Measurements from ENCODE around the gene HES3.

HES3 gene

GRCh38 chr1:6262555-6263420, 18.8 kb downstream of the HES3 start:
- no peak for DNase-seq (ENCODE audit: low read depth, low spot score)

DNA sequence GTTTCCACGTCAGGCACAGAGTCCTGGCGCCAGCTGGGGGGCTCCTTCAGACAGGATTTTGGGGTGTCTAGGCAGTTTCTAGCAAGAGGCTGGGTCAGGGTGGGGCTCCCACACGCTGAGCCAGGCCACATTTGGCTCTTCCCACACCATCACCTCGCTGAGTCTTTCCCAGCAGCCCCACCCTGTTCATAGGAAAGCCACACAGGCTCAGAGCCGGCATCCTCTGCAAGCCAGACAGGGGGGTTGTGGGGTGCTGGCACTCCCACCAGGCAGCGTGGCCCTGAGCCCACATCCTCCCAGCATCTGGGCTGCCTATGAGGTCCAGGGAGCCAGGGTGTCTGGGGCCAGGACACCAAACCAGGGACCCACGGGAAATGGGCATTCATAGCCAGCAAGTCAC, 19.7 kb downstream of the HES3 start:
- DNase-seq (ENCODE audit: low read depth, low spot score), result no peak

DNA sequence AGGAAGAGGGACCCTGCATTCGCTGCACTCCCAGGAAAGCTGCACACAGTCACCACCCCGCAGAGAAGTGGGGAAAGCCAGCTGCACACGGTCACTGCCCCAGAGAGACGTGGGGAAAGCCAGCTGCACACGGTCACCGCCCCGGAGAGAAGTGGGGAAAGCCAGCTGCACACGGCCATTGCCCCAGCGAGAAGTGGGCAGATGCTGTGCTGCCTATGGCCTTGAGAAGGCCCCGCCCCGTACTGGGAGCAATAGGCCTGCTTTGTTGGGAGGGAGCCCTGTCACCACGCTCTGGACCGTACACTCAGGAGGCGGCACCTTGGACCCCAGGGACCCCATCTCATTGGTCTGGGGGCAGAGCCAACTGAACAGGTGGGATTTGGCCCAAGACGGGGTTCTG, 21.2 kb downstream of the HES3 start:
- no peak for DNase-seq (ENCODE audit: low read depth, low spot score)

- no peak for DNase-seq (ENCODE audit: low read depth, low spot score)
Measured at GRCh38 chr1:6266641-6267040, 22.7 kb downstream of the HES3 start.

DNA sequence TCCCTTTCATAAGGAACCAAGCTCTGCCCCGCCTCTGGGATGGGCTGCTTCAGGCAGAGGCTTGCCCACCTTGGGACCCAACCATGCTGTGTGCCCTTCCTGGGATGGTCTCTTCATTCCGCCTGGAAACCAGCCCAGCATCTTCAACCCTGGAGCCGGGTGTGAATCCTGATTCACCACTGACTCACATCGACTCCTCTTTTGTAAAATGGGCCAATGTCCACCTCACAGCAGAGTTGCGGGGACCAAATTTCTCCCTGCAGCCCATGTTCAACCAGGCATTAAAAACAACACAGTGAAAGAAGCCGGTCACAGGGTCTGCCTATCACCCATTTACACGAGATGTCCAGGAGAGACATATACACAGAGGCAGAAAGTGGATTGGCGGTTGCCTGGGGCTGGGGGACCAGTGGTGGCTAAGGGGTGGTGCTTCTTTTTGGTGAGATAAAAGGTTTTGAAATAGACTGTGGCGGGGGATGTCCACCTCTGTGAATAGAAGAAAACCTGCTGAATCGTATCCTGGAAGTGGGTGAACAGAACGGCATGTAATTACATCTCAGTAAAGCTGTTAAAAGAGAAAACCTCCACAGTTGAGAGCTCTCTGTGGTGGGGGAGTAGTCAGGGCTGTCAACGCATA, 23.8 kb downstream of the HES3 start:
- DNase-seq (ENCODE audit: low read depth, low spot score), result no peak

DNA sequence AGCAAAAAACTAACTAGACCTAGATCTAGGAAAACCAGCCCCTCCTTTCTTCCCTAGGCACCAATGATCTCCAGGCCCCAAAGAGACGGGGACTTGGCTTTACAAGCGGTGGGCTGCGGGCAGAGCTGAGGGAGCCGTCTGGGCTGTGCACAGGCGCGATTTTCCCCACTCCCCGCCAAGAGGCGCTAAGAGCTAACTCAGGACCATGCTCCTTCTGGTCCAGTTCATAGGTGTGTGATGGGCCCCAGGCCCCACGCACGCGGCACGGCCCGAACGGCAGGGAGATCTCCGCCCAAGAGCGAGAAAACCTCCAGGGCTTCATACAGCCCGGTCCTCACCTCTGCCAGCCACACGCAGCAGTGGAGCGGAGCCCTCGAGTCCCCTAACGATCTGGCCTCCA, 24.4 kb downstream of the HES3 start:
- no peak for DNase-seq (ENCODE audit: low read depth, low spot score)

DNA sequence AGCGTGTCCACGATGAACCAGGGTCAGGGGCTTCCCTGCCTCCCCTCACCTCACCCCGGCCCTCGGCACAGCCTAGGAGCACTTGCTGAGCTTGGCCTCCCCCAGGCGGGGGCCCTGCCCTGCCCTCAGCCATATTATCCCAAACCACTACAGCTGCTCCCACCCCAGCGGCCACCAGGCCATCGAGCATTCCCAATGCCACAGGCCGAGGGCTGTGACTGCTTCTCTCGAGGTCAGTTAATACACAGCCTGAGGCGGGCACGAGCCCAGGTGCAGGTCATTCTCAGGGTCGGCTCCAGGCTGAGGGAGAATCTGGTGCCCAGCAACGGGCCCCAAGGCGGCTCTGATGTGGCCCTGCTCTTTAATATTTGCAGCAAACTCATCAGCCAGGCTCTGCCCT, 25.3 kb downstream of the HES3 start:
- DNase-seq (ENCODE audit: low read depth, low spot score), result no peak

DNA sequence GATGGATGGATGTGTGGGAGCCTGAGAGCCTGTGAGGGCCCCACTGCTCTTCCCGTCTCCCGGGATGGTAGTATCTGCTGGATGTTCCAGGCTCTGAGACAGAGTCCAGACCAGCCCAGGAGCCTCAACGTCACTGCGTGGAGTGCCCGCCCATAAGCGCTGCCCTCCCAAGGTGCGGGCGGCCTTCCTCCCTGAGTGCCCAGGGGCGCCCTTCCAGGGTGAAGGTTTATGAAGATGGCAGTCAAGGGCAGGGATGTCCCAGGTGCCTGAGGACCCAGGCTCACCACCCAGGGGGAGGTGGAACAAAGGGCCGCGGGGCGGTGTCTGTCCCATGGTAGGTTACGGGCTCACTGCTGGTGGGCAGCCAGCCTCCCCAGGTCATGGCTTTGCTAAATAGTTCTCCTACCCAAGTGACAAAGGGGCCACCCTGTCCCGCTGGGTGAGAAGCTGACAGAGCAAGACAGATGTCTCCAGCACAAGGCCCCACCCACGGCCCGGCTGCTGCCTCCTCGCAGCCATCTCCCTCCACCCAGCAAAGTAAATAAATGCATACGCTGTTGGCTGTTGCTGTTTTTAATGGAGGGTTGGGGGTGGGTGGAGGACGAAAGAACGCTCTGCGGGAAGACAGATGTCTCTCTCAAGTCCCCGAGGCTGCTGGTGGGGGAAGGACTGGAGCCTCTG, 25.9 kb downstream of the HES3 start:
- no peak for DNase-seq (ENCODE audit: low read depth, low spot score)

GRCh38 chr1:6270401-6270800, 26.4 kb downstream of the HES3 start:
- no peak for DNase-seq (ENCODE audit: low read depth, low spot score)

GRCh38 chr1:6271006-6271405, 27.0 kb downstream of the HES3 start:
- no peak for DNase-seq (ENCODE audit: low read depth, low spot score)

- no peak for DNase-seq (ENCODE audit: low read depth, low spot score)
Measured at GRCh38 chr1:6271554-6271953, 27.6 kb downstream of the HES3 start.

DNA sequence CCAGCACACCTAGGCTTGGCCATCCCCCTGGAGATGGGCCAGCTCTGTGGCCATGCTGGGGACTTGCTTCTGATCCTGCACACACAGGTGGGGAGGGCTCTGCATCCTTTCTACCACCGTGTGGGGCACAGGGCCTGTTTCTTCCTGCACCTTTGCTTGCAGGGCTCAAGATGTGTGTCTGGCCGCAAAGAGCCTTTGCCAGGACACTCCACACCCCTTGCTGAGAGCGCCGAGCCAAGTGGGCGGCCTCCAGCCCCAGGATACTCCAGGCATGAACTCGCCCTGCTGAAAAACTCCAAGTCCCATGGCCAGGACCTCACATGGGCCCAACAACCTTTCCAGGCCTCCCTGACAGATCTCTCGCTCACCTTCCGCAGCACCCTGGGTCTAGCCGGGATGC, 28.5 kb downstream of the HES3 start:
- no peak for DNase-seq (ENCODE audit: low read depth, low spot score)

DNA sequence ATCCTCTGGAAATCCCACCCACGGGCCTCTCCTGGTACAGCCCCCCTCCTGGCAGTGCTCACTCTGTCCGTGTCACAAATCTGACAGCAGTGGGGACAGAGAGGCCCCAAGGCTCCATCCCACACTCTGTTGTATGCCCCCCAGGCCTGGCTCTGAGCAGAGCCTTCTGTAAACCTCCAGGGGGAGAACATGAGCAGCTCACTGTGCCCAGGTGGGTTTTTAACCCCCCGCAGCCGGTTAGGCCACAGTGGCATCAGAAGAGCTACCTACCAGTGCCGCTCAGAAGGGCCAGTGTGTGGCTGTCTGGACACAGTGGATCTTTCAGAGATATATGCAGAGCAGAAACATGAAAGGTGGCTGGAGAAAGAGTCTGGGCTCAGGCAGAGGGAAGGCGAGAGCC, 28.9 kb downstream of the HES3 start:
- no peak for DNase-seq (ENCODE audit: low read depth, low spot score)

DNA sequence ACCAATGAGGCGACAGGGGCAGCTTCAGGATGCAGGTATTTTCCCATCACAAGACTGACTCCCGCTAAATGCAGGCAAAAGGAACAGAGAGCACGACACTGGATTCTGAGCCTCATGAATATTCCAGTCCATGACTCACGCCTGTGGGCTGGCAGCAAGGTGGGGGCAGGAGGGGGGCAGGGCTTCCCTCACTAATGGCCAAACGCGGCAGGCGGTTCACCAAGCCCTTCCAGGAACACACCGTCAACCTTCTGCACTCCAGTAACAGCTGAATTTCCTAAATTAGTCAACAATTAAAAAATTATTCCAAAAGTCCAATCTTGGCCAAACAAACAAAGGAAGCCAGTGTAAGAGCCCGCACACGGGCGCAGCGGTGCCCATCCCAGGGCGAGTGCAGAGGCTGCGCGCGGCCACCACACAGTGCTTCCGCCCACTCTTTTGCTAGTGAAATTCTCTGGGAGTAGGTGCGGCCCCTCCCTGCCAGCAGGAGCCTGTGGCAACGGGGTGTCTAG, 29.5 kb downstream of the HES3 start:
- DNase-seq (ENCODE audit: low read depth, low spot score), result no peak

- DNase-seq (ENCODE audit: low read depth, low spot score), result no peak
Measured at GRCh38 chr1:6274102-6274501, 30.1 kb downstream of the HES3 start.

DNA sequence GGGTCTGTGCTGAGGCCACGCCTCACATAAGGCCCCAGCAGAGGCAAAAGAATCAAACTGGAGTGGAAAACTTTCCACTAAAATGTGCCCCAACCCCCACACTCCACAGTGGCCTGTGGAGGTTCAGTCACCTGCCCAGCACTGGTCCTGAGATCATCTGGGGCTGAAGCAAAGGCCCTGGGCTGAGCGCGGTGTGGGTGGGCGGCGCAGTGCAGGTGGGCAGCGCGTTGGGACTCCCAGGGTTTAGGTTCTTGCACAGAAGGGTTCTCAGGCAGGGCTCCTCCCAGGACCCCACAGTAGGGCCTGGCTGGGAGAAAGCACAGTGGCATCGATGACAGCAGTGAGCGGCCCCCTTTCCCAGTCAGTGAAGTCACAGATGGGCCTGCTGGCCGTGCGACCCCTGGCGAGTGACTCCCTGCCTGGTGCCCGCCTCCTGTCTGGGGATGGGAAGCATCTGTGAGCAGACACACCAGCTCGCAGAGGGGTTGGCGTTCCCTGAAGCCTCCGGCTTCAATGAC, 30.7 kb downstream of the HES3 start:
- DNase-seq (ENCODE audit: low read depth, low spot score), result no peak

DNA sequence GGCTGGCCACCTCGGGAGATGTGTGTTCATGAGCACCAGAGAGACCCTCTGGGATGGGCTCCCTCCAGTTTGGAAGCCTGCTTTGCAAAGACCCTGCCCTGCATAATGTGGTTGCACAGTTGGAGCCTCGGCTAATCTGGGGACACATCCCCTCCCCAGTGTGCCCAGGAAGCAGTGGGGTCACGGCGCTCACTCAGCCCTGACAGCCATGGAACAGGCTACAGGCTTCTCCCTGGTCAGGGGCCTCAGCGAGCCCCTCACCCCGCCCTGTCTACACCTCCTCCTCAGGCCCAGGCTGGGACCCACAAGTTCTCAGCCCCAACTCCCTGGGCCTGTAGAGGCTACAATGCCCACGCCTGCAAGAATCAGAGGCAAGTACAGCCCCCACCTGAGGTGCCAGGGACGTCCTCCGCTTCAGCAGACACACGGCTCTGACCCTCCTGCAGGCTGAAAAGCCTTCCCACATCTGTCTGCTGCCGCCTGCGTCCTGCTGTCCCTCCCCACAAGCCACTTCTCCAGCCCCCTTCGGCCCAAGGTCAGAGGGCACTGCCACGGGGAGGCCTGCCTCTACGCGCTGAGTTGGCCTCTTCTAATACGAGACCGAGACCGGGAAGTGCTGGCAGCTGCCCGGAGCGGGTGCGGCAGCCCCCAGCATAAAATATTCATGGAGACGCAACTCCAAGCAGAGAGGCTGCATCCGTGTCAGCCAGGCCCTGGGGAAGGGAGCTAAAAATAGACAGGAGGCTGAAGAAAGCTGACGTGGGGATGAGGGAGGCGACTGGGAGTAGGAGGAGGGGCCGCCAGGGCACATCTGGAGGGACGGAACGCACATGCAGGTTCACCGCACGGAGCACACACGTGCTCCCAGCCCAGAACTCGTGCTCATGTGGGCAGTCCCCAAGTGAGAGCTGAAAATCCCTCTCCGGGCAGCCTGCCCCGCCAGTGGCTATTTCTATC, 32.1 kb downstream of the HES3 start:
- no peak for DNase-seq (ENCODE audit: low read depth, low spot score)

DNA sequence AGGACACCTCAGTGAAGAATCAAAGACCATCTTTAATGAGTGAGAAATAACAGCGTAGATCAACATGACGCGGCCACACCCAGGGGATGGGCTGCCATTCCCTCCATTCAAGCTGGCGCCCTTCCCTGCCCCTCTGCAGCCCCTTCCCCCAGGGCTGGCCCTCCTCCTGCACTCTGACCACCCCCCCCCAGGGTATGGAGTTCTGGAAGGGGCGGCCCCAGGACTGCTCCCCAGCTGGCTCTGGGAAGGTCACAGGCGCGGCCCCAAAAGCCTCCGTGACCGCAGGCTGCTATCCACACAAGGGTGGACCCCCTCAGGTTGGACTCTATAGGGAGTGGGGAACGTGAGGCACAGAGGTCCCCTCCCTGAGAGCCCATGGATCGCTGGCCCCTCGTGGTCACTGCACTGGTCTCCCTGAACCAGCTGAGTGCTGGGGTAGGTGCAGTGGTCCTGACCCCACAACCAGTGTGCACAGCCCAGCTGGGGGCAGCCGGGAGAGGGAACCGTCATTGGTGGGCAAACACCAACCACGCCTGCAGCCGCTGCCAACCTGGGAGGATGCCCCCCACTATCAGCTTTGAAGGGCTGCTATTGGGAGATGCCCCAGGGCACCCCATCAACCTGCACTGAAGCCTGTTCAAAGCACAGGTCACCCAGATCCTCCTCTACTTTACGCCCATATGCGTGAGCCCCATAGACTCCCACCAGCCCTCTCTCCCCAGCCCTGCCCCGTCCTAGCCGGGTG, 33.0 kb downstream of the HES3 start:
- no peak for DNase-seq (ENCODE audit: low read depth, low spot score)

- DNase-seq (ENCODE audit: low read depth, low spot score), result no peak
Measured at GRCh38 chr1:6278263-6278662, 34.3 kb downstream of the HES3 start.

DNA sequence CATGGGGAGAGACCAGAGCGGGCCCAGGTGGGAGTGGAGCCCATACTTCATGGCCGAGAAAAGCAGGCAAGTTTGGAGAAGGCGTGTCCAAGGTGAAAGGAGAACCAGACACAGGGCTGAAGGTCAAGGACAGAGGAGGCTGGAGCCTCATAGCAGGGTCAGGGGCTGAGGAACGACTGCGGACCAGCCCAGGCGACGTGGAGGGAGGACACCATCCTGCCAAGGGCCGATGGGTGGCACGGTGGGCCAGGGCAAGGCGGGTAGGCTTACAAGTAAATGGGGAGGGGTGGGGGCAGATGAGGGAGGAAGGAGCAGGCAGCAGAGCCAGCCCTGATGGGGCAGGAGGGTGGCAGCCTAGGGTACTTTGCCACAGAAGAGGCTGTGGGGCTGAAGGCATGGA, 35.1 kb downstream of the HES3 start:
- no peak for DNase-seq (ENCODE audit: low read depth, low spot score)
